Type B pancreatic cell (in vitro differentiated cells): ENCODE measurements around the gene KAZN. TPM values are rescaled to one million over a fixed set of nuclear protein-coding genes. Genes with fewer than 3 reads are reported as not detected.

Experiments used
- DNase-seq: peaks from one replicate; pipeline ENCODE4 v3.0.0; 2021; ENCODE audit warnings: mixed read lengths; ENCODE audit not compliant: unreplicated experiment; ENCODE audit errors: extremely low spot score
- H3K27ac Mint-ChIP-seq: 2 replicates; pipeline ENCODE4 v1.8.0; 2021; ENCODE audit warnings: mild to moderate bottlenecking, mixed read lengths
- H3K27me3 Mint-ChIP-seq: 2 replicates; pipeline ENCODE4 v1.8.0; 2021; ENCODE audit warnings: mixed read lengths
- H3K36me3 Mint-ChIP-seq: 2 replicates; pipeline ENCODE4 v1.8.0; 2021; ENCODE audit warnings: mixed read lengths
- H3K4me1 Mint-ChIP-seq: one replicate; pipeline ENCODE4 v1.8.0; 2021; ENCODE audit warnings: mixed read lengths; ENCODE audit not compliant: unreplicated experiment
- H3K4me3 Mint-ChIP-seq: 2 replicates; pipeline ENCODE4 v1.8.0; 2021; ENCODE audit warnings: mild to moderate bottlenecking, mixed read lengths
- H3K9me3 Mint-ChIP-seq: 2 replicates; pipeline ENCODE4 v1.8.0; 2021; ENCODE audit warnings: mixed read lengths
- total RNA-seq: library from RNA; stranded (reverse); gene quantifications from 2 replicates; pipeline ENCODE4 v1.2.1, GENCODE V29; 2021; ENCODE audit warnings: low replicate concordance
- TF ChIP-seq, protein P1 (sequence below): fragments of 200-600 bp; sonication (generic); conservative IDR thresholded peaks from 2 replicates; pipeline ENCODE4 v1.5.0; 2021; ENCODE audit warnings: antibody characterized with exemption, mild to moderate bottlenecking

Gene KAZN
- total RNA-seq, 1 donor from 2014 or later: 33.7 TPM

DNA sequence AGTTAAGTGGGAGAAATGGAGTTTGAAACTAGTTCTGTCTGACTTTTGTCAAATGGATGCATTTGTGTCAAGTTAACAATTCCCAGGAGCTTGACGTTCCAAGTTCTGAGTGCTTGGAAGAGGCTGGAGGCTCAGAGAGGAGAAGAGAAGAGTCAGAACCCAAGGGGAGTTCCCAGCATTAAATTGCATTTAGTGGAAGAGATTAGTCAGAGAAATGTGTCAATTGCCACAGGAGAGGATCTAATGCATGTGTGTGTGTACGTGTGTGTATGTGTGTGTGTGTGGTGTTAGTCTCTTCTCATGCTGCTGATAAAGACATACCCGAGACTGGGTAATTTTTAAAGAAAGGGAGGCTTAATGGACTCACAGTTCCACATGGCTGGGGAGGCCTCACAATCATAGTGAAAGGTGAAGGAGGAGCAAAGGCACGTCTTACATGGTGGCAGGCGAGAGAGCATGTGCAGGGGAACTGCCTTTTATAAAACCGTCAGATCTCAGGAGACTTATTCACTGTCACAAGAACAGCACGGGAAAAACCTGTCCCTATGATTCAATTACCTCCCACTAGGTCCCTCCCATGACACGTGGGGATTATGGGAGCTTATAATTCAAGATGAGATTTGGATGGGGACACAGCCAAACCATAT lies 453.5 kb downstream of the KAZN start:
- H3K4me3 Mint-ChIP-seq: no peak overlapping the region
- no peaks in the 10 kb centered on the region for H3K4me1 Mint-ChIP-seq
- H3K27ac Mint-ChIP-seq: peak overlapping the region; percentile 10
- DNase-seq: no peak
- H3K27me3 Mint-ChIP-seq: no peaks in the 10 kb centered on the region
- TF ChIP-seq, protein P1, sequence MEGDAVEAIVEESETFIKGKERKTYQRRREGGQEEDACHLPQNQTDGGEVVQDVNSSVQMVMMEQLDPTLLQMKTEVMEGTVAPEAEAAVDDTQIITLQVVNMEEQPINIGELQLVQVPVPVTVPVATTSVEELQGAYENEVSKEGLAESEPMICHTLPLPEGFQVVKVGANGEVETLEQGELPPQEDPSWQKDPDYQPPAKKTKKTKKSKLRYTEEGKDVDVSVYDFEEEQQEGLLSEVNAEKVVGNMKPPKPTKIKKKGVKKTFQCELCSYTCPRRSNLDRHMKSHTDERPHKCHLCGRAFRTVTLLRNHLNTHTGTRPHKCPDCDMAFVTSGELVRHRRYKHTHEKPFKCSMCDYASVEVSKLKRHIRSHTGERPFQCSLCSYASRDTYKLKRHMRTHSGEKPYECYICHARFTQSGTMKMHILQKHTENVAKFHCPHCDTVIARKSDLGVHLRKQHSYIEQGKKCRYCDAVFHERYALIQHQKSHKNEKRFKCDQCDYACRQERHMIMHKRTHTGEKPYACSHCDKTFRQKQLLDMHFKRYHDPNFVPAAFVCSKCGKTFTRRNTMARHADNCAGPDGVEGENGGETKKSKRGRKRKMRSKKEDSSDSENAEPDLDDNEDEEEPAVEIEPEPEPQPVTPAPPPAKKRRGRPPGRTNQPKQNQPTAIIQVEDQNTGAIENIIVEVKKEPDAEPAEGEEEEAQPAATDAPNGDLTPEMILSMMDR: no peak
- H3K9me3 Mint-ChIP-seq: no peaks in the 10 kb centered on the region
- H3K36me3 Mint-ChIP-seq: peaks cover 5% of the 10 kb centered on the region

- DNase-seq: no peak
- H3K4me1 Mint-ChIP-seq: no peaks in the 10 kb centered on the region
- no peak overlapping the region for H3K4me3 Mint-ChIP-seq
- H3K27me3 Mint-ChIP-seq: no peaks in the 10 kb centered on the region
- H3K9me3 Mint-ChIP-seq: no peaks in the 10 kb centered on the region
- no peak overlapping the region for H3K27ac Mint-ChIP-seq
- TF ChIP-seq, protein P1: no peak
- H3K36me3 Mint-ChIP-seq: peaks cover 5% of the 10 kb centered on the region
Observed at GRCh38 chr1:15053153-15053552, 454.7 kb downstream of the KAZN start.

GRCh38 chr1:15055736-15056415 lies 457.4 kb downstream of the KAZN start:
- Mint-ChIP-seq H3K36me3 (peaks cover 14% of the 10 kb centered on the region), H3K4me1 (no peaks in the 10 kb centered on the region), H3K27ac (peak overlapping the region; percentile 74), H3K9me3 (no peaks in the 10 kb centered on the region), H3K4me3 (no peak overlapping the region), H3K27me3 (no peaks in the 10 kb centered on the region)
- no peak for DNase-seq
- TF ChIP-seq, protein P1: no peak

DNA sequence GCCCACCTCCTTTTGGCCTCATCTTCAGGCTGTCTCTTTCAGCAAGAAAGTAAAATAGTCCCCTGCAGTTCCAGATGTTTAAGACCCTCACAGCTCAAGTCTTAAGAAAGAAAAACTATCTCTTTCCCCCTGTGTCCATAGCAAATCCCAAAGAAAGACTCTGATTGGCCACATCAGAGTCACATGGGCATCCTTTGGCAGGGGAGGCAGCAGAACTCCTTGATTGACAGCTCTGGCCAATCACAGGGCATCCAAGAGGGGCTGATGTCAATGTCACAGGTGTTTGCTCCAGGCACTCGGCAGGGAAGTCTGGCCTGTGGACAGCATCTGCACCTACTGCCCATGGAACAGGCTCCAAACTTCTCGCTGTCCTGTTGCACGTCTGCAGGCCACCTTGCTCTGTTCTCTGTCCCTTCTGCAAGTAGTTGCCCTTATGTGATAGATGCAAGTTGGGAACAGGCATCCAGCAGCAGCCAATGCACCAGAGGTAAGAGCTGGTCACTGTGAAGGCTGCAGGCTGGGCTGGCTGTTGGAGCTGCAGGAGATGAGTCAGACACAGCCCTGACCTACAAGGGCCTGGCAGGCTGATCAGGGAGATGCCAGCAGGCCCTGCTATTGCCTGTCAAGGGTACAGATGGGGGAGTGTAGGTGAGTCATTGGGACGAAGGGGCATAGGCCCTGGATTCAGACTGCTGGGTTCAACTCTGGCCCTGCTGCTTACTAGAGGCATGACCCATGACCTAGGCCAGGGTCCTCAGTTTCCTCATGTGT lies 458.2 kb downstream of the KAZN start:
- no peaks in the 10 kb centered on the region for H3K4me1 Mint-ChIP-seq
- H3K36me3 Mint-ChIP-seq: peaks cover 18% of the 10 kb centered on the region
- DNase-seq: no peak
- H3K4me3 Mint-ChIP-seq: no peak overlapping the region
- no peaks in the 10 kb centered on the region for H3K9me3 Mint-ChIP-seq
- H3K27ac Mint-ChIP-seq: no peak overlapping the region
- TF ChIP-seq, protein P1: no peak
- no peaks in the 10 kb centered on the region for H3K27me3 Mint-ChIP-seq

DNA sequence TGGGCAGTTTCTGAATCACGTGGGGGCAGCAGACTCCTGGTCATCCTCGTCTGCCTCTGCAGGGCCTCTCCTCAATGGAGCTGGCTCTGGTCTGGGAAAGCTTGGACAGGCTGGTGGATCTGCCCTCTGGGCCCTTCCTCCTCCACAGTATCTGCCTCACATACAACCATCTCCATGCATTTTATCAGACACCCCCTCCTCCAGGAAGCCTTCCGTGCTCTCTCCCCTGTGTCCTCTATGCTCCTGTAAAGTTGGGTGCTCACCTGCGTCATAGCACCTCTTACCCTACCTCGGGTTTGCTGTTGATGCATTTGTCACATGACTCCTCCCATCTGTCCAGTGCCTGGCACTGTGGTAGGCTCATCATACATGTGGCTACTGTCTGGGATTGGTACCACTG lies 459.3 kb downstream of the KAZN start:
- DNase-seq: no peak
- peaks cover 18% of the 10 kb centered on the region for H3K36me3 Mint-ChIP-seq
- no peak overlapping the region for H3K4me3 Mint-ChIP-seq
- no peak overlapping the region for H3K27ac Mint-ChIP-seq
- no peaks in the 10 kb centered on the region for H3K9me3 Mint-ChIP-seq
- no peaks in the 10 kb centered on the region for H3K27me3 Mint-ChIP-seq
- H3K4me1 Mint-ChIP-seq: no peaks in the 10 kb centered on the region
- TF ChIP-seq, protein P1: no peak
